HFF-Myc (cell line): Measurements from ENCODE around the gene GSDME.

ENCODE experiments used
- DNase-seq: peaks from one replicate; pipeline ENCODE4 v3.0.0-alpha.2; 2011; ENCODE audit warnings: low read depth; ENCODE audit errors: extremely low read depth
- H3K4me3 ChIP-seq: replicated peaks from 2 replicates; pipeline ENCODE4 v1.5.1; 2011; ENCODE audit warnings: low read depth, mild to moderate bottlenecking, control low read depth, low read length
- CTCF ChIP-seq: IDR thresholded peaks from 2 replicates; pipeline ENCODE4 v1.5.1; 2012; ENCODE audit warnings: mild to moderate bottlenecking, low read depth, low read length, control low read depth; ENCODE audit errors: missing control alignments

Gene GSDME

GRCh38 chr7:24754906-24755506 lies 2.3 kb downstream of the GSDME start:
- DNase-seq, result no peak
- H3K4me3 ChIP-seq, result no peak overlapping the region
- TF ChIP-seq CTCF, result no peak

DNA sequence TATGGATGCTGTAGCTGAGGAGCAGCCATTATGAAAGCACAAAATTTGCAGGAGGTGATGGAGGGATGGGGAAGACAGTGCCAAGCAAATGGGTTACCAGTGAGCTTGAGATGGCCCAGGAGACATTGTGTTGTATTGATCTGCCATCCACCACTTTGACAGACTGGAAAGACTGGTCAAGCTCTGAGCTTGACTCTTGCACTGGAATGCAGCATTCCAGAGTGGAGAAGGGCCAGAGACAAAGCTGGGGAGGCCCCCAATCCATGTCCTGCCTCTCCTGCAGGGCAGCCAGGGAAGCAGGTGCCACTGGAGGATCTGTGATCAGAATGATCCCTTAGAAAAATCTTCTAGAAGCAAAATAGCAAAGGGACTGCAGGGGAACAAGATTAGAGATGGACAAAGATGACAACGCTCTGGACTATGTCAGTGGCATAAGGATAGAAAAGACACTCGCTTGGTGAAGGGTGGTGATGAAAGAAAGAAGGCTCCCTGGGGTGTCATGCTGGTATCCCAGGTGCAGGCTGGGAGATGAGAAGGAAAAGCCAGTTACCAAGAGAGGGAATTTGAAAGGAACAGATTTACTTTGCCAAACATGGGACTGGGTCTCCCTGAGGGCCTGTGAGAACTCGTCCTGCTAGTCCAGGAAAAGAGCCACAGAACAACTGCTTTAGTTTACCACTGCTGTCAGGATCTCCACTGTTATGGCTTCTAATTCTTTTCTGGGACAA lies 5.0 kb downstream of the GSDME start:
- no peak for DNase-seq
- H3K4me3 ChIP-seq, result no peak overlapping the region
- TF ChIP-seq CTCF, result no peak

DNA sequence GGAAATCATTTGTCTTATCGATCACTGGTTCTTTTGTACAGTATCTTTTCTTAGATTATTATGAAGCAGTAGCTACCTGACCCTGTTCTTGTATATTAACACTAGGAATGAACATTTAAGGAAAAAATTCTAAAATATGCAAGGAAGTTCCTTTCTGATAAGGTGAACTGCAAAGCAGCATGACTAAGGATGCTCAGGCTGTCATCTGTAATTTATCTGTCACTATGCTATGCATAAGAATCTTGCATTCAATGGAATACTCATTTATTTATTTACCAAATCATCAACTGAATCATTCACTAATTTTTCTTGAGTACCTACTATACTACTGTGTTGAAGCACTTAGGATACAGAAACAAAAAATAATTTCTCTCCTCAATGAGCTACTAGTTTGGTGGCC lies 5.8 kb downstream of the GSDME start:
- no peak overlapping the region for H3K4me3 ChIP-seq
- TF ChIP-seq CTCF, result no peak
- no peak for DNase-seq

DNA sequence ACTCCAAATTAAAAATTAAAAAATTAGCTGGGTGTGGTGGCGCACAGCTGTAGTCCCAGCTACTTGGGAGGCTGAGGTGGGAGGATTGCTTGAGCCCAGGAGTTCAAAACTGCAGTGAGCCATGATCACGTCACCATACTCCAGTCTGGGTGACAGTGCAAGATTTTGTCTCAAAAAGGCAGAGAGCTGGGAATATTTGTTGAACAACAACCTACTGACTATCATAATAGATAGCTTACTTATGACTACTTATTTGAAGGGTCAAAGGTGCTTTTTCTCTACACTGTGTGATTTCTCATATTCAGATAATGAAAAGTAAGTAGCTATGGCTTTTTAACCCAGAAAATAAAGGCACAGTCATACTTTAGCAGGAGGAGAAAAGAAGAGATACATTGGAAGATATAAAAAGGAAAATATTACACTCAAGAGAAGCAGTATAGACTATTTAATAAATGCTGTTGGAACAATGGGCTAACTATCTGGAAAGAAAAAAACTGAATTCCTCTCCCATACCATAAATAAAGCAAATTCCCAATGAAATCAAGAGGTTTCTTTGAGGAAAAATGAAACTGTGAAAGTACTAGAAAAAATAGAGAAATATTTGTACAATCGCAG lies 6.7 kb downstream of the GSDME start:
- no peak for DNase-seq
- no peak overlapping the region for H3K4me3 ChIP-seq
- TF ChIP-seq CTCF, result no peak

GRCh38 chr7:24748521-24748920 lies 8.7 kb downstream of the GSDME start:
- H3K4me3 ChIP-seq, result no peak overlapping the region
- no peak for DNase-seq
- no peak for TF ChIP-seq CTCF

DNA sequence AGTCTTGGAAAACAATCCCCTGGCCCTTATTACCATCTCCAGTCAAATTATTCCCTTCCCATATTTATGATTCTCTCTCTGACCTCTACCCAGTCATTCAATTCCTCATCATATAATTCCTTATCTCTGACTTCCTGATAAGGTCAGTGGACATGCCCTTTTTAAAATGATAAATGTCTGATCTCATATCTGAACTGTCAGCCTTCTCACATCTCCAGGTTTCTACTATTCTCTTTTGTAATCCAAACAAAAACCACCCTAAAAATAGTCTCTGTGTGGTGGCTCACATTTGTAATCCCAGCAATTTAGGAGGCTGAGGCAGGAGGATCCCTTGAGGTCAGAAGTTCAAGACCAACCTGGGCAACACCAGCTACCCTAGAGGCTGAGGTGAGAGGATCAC lies 11.9 kb downstream of the GSDME start:
- TF ChIP-seq CTCF, result no peak
- no peak for DNase-seq
- no peak overlapping the region for H3K4me3 ChIP-seq
